ENCODE measurements around the gene PPFIA1.

The PPFIA1 gene

DNA sequence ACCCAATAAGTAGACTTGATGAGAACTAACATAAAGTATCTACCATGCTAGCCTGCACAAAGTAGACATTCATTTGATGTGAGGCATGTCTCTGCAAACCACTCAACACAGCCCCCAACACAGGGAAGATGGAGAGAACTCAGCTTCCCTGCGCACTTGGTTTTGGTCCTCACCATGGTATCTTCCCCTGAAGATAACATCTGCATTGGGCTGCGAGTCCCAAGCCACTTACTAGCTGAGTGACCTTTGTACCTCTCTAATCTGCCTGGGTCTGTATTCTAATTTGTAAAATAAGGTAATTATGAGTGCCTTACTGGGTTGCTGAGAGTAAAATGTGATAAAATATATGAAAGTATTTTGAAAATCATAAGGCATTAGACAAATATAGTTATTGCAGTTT is 30.7 kb downstream of the PPFIA1 start:
- DNase-seq, result no peak

DNA sequence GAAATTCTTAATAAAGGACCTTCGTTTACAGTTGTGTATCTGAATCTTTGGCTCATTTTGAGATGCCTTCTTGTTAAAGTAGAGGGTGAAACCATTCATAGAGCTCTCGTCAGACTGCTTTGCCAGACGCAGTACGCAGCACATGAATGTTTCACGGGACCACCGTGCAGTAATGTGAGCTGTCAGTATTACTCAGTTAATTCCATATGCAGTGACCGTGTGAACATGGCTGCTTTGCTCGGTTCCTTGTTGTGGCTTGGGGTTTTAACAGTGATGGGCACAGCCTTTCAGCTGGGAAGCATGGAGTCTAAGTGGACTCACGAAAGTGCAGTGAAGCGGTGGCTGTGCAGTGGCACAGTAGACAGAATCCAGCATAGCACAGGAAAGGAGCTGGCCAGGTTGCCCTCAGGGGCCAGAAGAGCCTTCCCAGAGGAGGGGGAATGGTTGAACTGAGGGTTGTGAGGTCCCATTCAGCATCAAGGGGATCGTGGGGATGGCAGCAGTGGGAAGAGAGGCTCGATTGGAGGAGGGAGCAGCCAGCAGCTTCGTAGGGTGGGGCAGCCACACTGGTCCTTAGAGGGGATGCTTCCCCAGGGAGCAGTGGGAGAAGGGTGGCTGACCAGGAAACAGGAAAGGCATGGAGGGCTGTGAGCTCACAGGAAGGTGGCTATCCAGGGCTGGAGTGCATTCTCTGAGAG is 31.4 kb downstream of the PPFIA1 start:
- no peak for DNase-seq

- DNase-seq, result no peak
These were observed 31.9 kb downstream of the PPFIA1 start for GRCh38 chr11:70302419-70302752.

DNA sequence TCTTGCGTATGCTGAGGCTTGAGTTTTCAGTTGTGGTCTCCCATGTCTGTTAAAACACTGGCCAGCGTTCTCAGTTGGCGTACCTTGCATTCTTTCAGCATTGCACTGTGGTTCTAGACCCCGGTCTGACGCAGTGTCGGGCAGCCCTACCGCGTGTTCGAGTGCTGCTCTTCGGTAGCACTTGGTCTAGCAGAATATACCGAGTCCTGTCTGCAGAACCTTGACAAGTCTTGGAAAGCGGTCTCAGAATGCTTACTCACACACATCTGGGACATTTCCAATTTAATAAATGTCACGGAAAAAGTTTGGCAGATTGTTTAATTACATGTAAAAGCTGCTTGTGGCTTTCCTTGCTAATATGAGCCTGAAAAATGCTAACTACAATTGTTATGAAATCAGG is 32.6 kb downstream of the PPFIA1 start:
- no peak for DNase-seq

DNA sequence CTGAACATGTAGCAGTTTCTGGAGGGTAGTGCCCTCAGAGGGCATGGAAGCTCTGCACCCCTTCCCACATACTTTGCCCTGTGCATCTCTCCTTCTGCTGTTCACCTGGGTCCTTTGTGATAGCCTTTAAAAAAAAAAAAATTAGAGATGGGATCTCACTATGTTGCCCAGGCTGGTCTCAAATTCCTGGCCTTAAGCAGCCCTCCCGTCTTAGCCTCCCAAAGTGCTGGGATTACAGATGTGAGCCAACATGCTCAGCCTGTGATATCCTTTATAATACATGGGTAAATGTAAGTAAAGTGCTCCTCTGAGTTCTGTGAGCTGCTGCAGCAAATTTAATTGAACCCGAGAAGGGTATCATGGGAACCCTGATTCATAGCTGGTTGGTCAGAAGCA is 33.7 kb downstream of the PPFIA1 start:
- DNase-seq, result no peak

- no peak for DNase-seq
These were observed 35.0 kb downstream of the PPFIA1 start for GRCh38 chr11:70305501-70305900.

- DNase-seq, result no peak
These were observed 36.1 kb downstream of the PPFIA1 start for GRCh38 chr11:70306586-70307033.

- no peak for DNase-seq
These were observed 36.7 kb downstream of the PPFIA1 start for GRCh38 chr11:70307176-70307575.

- no peak for DNase-seq
These were observed 41.1 kb downstream of the PPFIA1 start for GRCh38 chr11:70311616-70312015.

GRCh38 chr11:70312401-70313357 is 42.2 kb downstream of the PPFIA1 start:
- no peak for DNase-seq

- DNase-seq, result no peak
These were observed 43.5 kb downstream of the PPFIA1 start for GRCh38 chr11:70313945-70314344.

DNA sequence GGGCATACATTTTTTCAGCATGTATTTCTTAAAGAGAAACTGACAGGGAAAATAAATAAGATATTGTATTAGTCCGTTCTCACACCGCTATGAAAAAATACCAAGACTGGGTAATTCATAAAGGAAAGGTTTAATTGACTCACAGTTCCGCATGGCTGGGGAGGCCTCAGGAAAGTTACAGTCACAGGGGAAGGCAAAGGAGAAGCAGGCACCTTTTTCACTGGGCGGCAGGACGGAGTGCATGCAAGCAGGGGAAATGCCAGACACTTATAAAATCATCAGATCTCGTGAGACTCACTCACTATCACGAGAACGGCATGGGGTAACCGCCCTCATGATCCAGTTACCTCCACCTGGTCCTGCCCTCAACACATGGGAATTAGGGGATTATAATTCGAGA is 44.2 kb downstream of the PPFIA1 start:
- DNase-seq, result no peak

DNA sequence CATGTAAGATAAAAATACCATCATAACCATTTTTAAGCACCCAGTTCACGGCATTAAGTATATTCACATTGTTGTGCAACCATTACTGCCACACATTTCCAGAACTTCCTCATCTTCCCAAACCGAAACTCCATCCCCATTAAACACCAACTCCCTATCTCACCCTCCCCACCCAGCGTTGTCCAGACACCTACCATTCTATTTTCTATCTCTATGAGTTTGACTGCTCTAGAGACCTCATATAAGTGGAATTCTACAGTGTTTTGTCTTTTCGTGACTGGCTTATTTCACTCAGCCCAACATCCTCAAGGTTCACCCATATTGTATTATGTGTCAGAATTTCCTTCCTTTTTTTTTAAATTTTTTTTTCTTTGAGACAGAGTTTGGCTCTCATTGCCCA is 45.2 kb downstream of the PPFIA1 start:
- DNase-seq, result no peak

DNA sequence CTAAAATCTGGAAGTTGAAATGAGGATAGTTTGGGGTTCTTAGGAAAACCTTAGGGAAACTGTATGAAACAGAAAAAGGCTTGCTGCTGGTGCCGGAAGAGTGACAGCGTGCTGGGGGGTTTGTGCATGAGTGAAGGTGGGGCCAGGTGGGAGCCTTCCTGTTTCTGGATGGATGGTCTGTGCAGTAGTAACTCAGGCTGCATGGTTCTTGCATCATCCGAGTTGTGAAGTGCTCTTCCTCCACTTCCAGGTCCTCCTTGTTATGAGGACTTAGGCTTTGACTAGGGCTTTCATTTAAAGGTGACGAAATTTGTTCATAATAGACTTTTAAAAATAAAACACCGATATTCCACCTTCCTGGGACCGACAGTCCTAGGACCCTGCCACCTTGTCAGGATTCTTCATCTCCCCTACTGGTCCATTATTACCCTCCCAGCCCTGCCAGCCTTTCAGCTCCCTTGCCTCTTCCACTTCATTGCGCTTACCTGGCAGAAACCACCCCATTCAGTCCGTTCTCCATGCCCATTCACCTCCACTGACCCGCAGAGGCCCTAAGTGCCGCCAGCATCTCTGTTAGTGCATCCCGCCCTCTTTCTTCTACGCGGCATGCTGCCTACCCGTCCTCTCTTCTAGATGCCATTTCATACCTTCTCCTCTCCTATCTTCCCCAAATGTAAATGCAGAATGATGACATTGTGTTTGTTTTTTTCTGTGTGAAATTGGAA is 47.3 kb downstream of the PPFIA1 start:
- DNase-seq, result no peak

DNA sequence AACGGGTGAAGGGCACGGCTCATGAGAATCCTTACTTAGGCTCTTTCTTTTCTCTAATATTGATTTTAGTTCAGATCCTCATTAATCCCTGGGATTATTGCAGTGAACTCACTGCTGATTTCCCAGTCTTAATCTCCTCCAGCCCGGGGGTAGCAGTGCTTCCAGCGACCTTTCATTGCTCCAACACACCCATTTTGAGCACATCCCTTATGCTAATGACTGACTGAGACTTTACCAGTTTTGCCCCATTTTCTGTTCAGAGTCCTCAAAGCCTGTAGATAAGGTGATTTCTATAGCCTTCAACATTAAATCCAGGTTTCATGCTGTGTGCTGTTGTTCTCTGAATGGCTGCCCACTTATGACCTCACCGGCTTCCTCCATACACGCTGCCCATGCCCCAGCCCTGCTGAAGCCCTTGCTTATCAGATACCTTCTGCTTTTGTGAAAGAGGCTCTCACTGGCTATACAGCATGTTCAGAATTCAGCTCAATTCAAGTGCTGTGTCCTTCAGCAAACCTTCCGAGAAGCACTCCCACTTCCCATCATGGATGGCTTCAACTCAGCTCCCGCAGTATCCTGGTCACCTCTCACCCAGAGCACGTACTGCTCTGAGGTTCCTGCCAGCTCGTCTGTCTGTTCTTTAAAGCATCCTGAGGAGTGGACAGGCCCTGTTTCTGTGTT is 49.0 kb downstream of the PPFIA1 start:
- no peak for DNase-seq

- no peak for DNase-seq
These were observed 52.2 kb downstream of the PPFIA1 start for GRCh38 chr11:70322666-70323065.

GRCh38 chr11:70323806-70324205 is 53.3 kb downstream of the PPFIA1 start:
- DNase-seq, result no peak

DNA sequence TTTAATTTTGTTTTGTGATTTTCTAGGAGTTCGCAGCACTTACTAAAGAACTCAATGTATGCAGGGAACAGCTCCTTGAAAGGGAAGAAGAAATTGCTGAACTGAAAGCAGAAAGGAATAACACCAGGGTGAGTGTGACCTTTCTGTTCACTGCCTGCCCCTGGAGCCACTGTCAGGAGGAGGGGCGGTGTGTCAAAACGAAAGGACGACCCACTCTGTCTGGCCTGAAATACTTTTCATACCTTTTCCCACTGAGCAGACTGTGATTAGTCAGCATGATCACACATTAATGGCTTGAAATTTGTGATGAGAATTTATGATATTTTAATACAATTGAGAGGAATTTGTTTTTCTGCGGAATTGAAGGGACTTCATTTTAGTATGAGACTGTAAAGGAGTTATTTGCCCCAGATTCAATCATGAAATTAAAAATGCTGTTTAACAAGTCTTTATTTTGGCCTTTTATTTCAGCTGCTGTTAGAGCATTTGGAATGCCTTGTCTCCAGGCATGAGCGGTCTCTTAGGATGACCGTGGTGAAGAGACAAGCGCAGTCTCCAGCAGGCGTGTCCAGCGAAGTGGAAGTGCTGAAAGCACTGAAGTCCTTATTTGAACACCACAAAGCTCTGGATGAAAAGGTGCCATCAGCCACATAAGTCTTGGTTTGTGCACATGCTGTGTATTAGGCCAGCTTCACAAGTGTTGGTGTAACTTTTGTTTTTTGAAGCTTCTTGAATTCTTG is 54.1 kb downstream of the PPFIA1 start:
- DNase-seq, result no peak

- no peak for DNase-seq
These were observed 55.3 kb downstream of the PPFIA1 start for GRCh38 chr11:70325824-70326223.

DNA sequence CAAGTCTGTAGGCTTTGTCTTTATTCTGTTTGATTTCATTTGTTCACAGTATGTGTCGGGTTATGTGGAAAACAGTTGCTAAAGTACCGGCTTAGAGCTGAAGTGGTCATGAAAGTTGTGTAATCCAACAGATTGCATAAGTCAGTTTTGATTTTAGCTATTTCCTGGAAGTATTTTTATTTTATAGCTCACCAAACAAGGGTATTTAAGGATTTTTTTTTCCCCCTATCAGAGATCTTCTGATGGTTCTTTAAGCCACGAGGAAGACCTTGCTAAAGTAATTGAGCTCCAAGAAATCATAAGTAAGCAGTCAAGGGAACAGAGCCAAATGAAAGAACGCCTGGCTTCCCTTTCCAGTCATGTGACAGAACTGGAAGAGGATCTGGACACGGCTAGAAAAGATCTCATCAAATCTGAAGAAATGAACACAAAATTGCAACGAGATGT is 55.9 kb downstream of the PPFIA1 start:
- no peak for DNase-seq

DNA sequence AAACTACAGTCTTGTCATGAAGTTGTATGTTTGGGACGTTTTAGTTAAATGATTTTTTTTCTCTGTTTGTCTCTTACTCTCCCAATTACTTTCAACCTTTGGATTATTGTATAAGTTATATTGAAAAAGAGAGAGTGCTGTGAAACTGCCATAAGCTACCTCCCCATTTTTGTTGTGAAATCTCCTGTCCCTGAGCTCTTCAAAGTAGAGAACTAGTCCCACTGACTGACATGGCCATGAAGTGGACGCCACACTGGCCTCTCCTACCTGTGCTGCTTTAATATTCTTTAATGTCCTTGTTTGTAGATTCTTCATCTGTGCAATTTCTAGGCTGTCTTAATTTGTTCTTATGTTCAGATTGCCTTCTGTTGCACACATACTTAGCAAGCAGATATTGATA is 56.3 kb downstream of the PPFIA1 start:
- DNase-seq, result no peak

- DNase-seq, result no peak
These were observed 57.2 kb downstream of the PPFIA1 start for GRCh38 chr11:70327717-70328116.
